ENCODE measurements around the gene P4HA2.

DNA sequence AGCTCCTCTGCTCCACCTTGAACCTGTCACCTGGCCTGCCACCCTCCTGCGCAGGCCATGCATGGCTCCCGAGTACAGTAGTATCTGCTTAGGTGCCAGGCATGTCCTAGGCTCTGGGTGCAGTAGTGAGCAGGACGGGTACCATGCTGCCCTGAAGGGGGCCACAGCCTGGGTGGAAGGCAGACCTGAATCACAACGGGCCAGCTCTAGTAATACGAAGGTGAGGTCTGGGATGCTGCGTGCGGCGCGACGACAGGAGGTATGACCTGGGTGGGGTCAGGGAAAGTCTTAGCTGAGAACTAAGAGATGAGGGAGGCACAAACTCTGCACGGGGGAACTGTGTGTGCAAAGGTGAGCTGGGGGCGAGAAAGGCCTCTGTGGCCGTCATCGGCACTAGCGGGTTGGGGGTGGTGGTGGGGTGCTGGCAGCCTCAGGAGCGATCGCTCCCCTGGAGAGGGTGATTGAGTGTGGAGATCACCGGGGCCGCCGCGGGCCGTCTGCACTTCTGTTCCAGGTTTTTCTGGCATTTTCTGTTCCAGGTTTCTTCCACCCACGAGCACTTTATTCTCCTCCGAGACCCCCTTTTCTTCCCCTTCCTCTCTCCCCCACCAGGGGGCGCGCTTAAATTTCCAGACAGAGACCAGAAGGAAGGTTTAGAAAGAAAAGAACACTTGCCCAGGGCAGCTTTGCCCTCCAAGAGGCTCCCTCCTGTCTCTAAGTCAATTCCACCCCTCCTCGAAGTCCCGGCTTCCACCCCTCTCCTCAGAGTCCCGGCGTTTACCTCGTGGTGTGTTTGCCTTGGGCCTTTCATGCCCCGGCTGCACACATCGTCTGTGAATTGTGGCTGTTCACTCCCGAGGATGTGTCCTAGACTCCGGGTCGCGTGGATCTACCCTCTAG lies 44.9 kb upstream of the P4HA2 start:
- TF ChIP-seq, protein P1, sequence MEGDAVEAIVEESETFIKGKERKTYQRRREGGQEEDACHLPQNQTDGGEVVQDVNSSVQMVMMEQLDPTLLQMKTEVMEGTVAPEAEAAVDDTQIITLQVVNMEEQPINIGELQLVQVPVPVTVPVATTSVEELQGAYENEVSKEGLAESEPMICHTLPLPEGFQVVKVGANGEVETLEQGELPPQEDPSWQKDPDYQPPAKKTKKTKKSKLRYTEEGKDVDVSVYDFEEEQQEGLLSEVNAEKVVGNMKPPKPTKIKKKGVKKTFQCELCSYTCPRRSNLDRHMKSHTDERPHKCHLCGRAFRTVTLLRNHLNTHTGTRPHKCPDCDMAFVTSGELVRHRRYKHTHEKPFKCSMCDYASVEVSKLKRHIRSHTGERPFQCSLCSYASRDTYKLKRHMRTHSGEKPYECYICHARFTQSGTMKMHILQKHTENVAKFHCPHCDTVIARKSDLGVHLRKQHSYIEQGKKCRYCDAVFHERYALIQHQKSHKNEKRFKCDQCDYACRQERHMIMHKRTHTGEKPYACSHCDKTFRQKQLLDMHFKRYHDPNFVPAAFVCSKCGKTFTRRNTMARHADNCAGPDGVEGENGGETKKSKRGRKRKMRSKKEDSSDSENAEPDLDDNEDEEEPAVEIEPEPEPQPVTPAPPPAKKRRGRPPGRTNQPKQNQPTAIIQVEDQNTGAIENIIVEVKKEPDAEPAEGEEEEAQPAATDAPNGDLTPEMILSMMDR (IDR thresholded peaks at IDR 0.05): peak; percentile 66 to 89 (median 78)
- TF ChIP-seq POLR2A (IDR thresholded peaks at IDR 0.05): no peak

Data from body of pancreas (tissue), 4 donors.